Heart right ventricle (tissue), 16 donors: ENCODE measurements around the gene MYLK4. TPM values are rescaled to one million over a fixed set of nuclear protein-coding genes. Genes with fewer than 3 reads are reported as not detected.

Experiments
- ATAC-seq, 8 donors: fragments of 200-7000 bp; cut with Tn5 transposase; one replicate each; pipeline ENCODE4 v1.9.1; 2020; ENCODE audit warnings: mild to moderate bottlenecking in 8 of 8, moderate library complexity in 8 of 8, moderate number of reproducible peaks in 1 of 8
- DNase-seq, 2 donors: peaks; one replicate each; pipeline ENCODE4 v3.0.0-alpha.2; 2020
- H3K27ac ChIP-seq, 10 donors: fragments of 200-600 bp; sonication (generic) in 2 of 10; one replicate each; pipeline versions ENCODE4 v1.5.0 to v1.8.0; 2020 to 2022; ENCODE audit warnings: mild to moderate bottlenecking in 3 of 10
- H3K27me3 ChIP-seq, 7 donors: fragments of 200-600 bp; one replicate each; pipeline ENCODE4 v1.8.0; 2021 to 2022; ENCODE audit warnings: mild to moderate bottlenecking in 2 of 7
- H3K36me3 ChIP-seq, 9 donors: fragments of 200-600 bp; sonication (generic) in 1 of 9; one replicate each; pipeline versions ENCODE4 v1.5.0 to v1.8.0; 2020 to 2022; ENCODE audit warnings: mild to moderate bottlenecking in 2 of 9
- H3K4me1 ChIP-seq, 9 donors: fragments of 200-600 bp; sonication (generic) in 1 of 9; one replicate each; pipeline versions ENCODE4 v1.5.0 to v1.8.0; 2020 to 2022; ENCODE audit warnings: mild to moderate bottlenecking in 4 of 9
- H3K4me3 ChIP-seq, 10 donors: fragments of 200-600 bp; sonication (generic) in 2 of 10; one replicate each; pipeline versions ENCODE4 v1.5.0 to v1.8.0; 2020 to 2022; ENCODE audit warnings: mild to moderate bottlenecking in 7 of 10, moderate library complexity in 2 of 10
- H3K9me3 ChIP-seq, 11 donors: fragments of 200-600 bp in 10 of 11; sonication (generic) in 2 of 11; one replicate each; pipeline versions ENCODE4 v1.5.0 to v1.8.0; 2013 to 2022; ENCODE audit warnings: mild to moderate bottlenecking in 2 of 11, control low read depth in 1 of 11, moderate library complexity in 1 of 11
- CTCF ChIP-seq, 9 donors: fragments of 200-600 bp; sonication (generic) in 2 of 9; IDR thresholded peaks; one replicate each; pipeline versions ENCODE4 v1.5.0 to v1.8.0; 2021 to 2022; ENCODE audit warnings: antibody characterized with exemption in 9 of 9, mild to moderate bottlenecking in 5 of 9, moderate library complexity in 1 of 9
- WGBS, 2 donors: extraction: QIAGEN DNeasy Blood & Tissue Kit; methylation state at CpG; one replicate each; pipeline ENCODE4 v1.1.7; 2013; ENCODE audit warnings: inconsistent platforms in 1 of 2; 5-methylcytosine and 5-hydroxymethylcytosine counted together
- intact Hi-C, 10 donors: fragments of 100-400 bp; cut with DNase I; formaldehyde crosslinking; loops; one replicate each; pipeline versions ENCODE4 v1.11.1 to v1.14.2; 2022
- polyA plus RNA-seq, 2 donors: library from polyadenylated mRNA; stranded (reverse); fragments of 200-250 nt; gene quantifications; one replicate each; pipeline ENCODE4 v1.2.3, GENCODE V29; 2013
- total RNA-seq, 10 donors: library from RNA; stranded (reverse); fragmentation: NEBNext Ultra II Directional in 3 of 10; extraction: Animal tissue kit (Norgen Biotek cat#: 25700) in 3 of 10; gene quantifications; one replicate each; pipeline versions ENCODE4 v1.2.1 to v1.2.4, GENCODE V29; 2021 to 2023
- donor health status: Arrhythmogenic right ventricular cardiomyopathy.
- donor health status: ischemic (EF 13 %, LVEDD 7.1; RV severe dilation, severe dysfunction).
- donor health status: healthy with polysubstance abuse.
- donor health status: DM: no; HTN: yes; CAD: no.
- donor health status: DM: no; HTN: no; CAD: no.
- donor health status: ischemic (EF 25% LVEDD 6.9; RV normal size, moderate dysfunction).
- donor health status: ischemic (EF 25% LVEDD 5.7; RV mildly dilated, moderate dysfunction).
- donor health status: healthy.
- donor health status: DM: yes; HTN: yes; CAD: no.
- donor health status: Ischemic cardiomyopathy.
- donor health status: ischemic (EF 35%, LVEDD 5.7; RV mildly dilated, moderate dysfunction).
- donor health status: nonischemic (EF 11% LVEDD 7.7; RV severe dilation, severe dysfunction).
- donor health status: DM: yes; HTN: yes; CAD: no.
- donor health status: PGD.
- donor health status: ischemic (EF 29% LVEDD 5.4; RV normal size, mild dysfunction).
- donor health status: nonischemic (EF 23%, LVEDD 6.1; RV moderate dilation, normal function).

MYLK4 gene
- total and polyA plus RNA-seq, 12 donors, result 0.13 to 2.5 (median 0.92) TPM

DNA sequence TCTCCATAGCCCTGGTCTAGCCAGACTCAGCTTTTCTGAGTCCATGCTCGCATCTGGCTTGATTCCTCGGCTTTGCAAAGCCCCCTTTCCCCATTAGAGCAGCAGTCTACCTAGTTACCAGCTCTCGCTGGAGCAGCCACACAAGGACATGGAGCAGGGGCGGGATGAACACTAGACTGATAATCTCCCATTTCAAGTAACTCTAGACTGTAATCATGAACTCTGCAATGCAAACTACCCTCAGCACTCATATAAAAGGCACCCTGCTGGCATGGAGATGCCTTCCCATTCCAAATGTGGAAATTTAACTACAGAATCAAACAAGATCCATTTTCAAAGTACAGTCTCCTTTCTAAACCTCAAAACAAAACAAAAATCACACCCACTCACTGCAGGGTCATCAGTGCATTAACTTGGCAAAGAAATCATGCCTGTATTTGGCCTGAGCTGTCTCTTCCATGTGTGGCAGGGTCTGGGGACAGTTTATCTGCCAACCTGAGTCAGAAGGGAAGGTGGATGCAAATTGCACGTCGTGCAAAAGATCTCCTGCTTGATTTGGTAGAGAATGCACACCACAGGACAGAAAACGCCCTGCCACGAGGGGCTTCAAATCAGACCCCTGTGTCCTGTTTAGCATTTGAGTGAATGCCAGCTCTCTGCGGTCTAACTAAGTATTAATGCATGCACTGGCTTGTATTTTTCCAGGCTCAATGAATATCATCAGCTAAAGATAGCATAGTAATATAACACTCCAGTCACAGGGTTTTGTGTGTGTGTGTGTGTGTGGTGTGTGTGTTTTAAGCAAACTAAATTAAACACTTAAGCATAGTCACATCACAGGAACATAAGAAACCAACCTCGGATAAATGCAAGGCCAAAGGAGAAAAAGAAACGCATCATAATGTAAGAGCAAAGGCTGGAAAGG, 85.3 kb downstream of the MYLK4 start:
- H3K9me3 ChIP-seq, result no peaks in the 10 kb centered on the region
- H3K4me3 ChIP-seq, result no peak overlapping the region
- no peaks in the 10 kb centered on the region for H3K36me3 ChIP-seq
- WGBS, 2 donors, result 38 to 61% methylated on average over 11 of the region's 11 CpGs
- DNase-seq, result no peak
- H3K27me3 ChIP-seq, result no peaks in the 10 kb centered on the region
- peaks cover 0 to 9% (median 0%) of the 10 kb centered on the region in 9 donors for H3K4me1 ChIP-seq
- no peak overlapping the region for H3K27ac ChIP-seq
- ATAC-seq, result peak in 2 of 8 donors; percentile 19 to 27
- intact Hi-C loops, result no loop called here
- no peak for TF ChIP-seq CTCF (IDR thresholded peaks at IDR 0.05)

DNA sequence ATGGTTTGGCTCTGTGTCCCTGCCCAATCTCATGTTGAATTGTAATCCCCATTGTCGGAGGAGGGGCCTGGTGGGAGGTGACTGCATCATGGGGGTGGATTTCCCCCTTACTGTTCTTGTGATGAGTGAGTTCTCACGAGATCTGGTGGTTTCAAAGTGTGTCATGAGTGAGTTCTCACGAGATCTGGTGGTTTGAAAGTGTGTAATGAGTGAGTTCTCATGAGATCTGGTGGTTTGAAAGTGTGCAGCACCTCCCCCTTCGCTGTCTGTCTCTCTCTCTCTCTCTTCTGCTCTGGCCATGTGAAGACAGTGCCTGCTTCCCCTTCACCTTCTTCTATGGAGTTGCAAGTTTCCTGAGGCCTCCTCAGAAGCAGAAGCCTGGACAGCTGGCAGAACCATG, 87.6 kb downstream of the MYLK4 start:
- 79 to 82% methylated on average over 4 of the region's 4 CpGs for WGBS, 2 donors
- no peak for ATAC-seq
- intact Hi-C loops, result no loop called here

GRCh38 chr6:2661651-2662050, 89.1 kb downstream of the MYLK4 start:
- no peaks in the 10 kb centered on the region for H3K36me3 ChIP-seq
- H3K27ac ChIP-seq, result no peak overlapping the region
- no peak for ATAC-seq
- no peak overlapping the region for H3K4me3 ChIP-seq
- intact Hi-C loops, result no loop called here
- H3K9me3 ChIP-seq, result no peaks in the 10 kb centered on the region
- WGBS, 2 donors, result 70 to 84% methylated on average over 3 of the region's 3 CpGs
- TF ChIP-seq CTCF (IDR thresholded peaks at IDR 0.05), result no peak
- peaks cover 0 to 9% (median 0%) of the 10 kb centered on the region in 9 donors for H3K4me1 ChIP-seq
- no peak for DNase-seq
- no peaks in the 10 kb centered on the region for H3K27me3 ChIP-seq

More for the DNA sequence above, 87.6 kb downstream of the MYLK4 start:
- no peak for DNase-seq
- no peak overlapping the region for H3K4me3 ChIP-seq
- H3K27me3 ChIP-seq, result no peaks in the 10 kb centered on the region
- H3K36me3 ChIP-seq, result no peaks in the 10 kb centered on the region
- peaks cover 0 to 9% (median 0%) of the 10 kb centered on the region in 9 donors for H3K4me1 ChIP-seq
- no peak for TF ChIP-seq CTCF (IDR thresholded peaks at IDR 0.05)
- H3K27ac ChIP-seq, result no peak overlapping the region
- no peaks in the 10 kb centered on the region for H3K9me3 ChIP-seq

GRCh38 chr6:2659882-2660281, 90.8 kb downstream of the MYLK4 start:
- Histone ChIP-seq H3K9me3 (no peaks in the 10 kb centered on the region), H3K4me3 (no peak overlapping the region), H3K27ac (no peak overlapping the region), H3K27me3 (no peaks in the 10 kb centered on the region), H3K4me1 (peaks cover 0 to 6% (median 0%) of the 10 kb centered on the region in 9 donors), H3K36me3 (no peaks in the 10 kb centered on the region)
- TF ChIP-seq CTCF (IDR thresholded peaks at IDR 0.05), result no peak
- WGBS, 2 donors, result 82 to 90% methylated on average over 4 of the region's 4 CpGs
- ATAC-seq, result no peak
- intact Hi-C loops, result no loop called here
- no peak for DNase-seq
